Activated CD4-positive, alpha-beta T cell treated with anti-CD3 and anti-CD28 coated beads, Interleukin-2, amount 10 ng/mL, durations not matched to agents 7 days and 5 days (primary cell): ENCODE measurements around the gene SLC25A23. TPM values are rescaled to one million over a fixed set of nuclear protein-coding genes. Genes with fewer than 3 reads are reported as not detected.
"Not testable (repeated sequence)": the region's sequence is repeated elsewhere in the genome, so short reads cannot be mapped to it uniquely, and the experiment has no call there.

ENCODE experiments used
- CTCF ChIA-PET: fragments of 350-600 bp; sonication (Branson Sonifier 250); formaldehyde crosslinking; loops from one replicate; lab custom pipeline; 2021; ENCODE audit warnings: antibody characterized with exemption; lab: Charles Lee
- POLR2A ChIA-PET: fragments of 350-600 bp; sonication (Branson Sonifier 250); formaldehyde crosslinking; loops from one replicate; lab custom pipeline; 2021; ENCODE audit warnings: antibody characterized with exemption; lab: Charles Lee
- DNase-seq: peaks from one replicate; pipeline ENCODE4 v3.0.0-alpha.2; 2020
- H3K27ac Mint-ChIP-seq: one replicate; pipeline ENCODE4 v1.8.0; 2021; ENCODE audit warnings: mild to moderate bottlenecking, moderate library complexity, mixed read lengths
- H3K27me3 Mint-ChIP-seq: one replicate; pipeline ENCODE4 v1.8.0; 2021; ENCODE audit warnings: mixed read lengths
- H3K36me3 Mint-ChIP-seq: one replicate; pipeline ENCODE4 v1.8.0; 2021; ENCODE audit warnings: low read depth, mixed read lengths
- H3K4me1 Mint-ChIP-seq: one replicate; pipeline ENCODE4 v1.8.0; 2021; ENCODE audit warnings: mixed read lengths
- H3K4me3 Mint-ChIP-seq: one replicate; pipeline ENCODE4 v1.8.0; 2021; ENCODE audit warnings: mild to moderate bottlenecking, moderate library complexity, mixed read lengths
- H3K9me3 Mint-ChIP-seq: one replicate; pipeline ENCODE4 v1.8.0; 2021; ENCODE audit warnings: mixed read lengths
- total RNA-seq, 2 experiments: library from RNA; stranded (reverse); gene quantifications; one replicate each; pipeline ENCODE4 v1.2.3, GENCODE V29; 2021

Gene SLC25A23
- total RNA-seq, 2 experiments from 2014 or later = 19.4 to 24.8 TPM

GRCh38 chr19:6446452-6446851 lies 13.1 kb downstream of the SLC25A23 start:
- H3K4me3 Mint-ChIP-seq = no peak overlapping the region
- H3K9me3 Mint-ChIP-seq = no peaks in the 10 kb centered on the region
- CTCF ChIA-PET = no interaction called here
- DNase-seq = no peak
- peaks cover 1% of the 10 kb centered on the region for H3K36me3 Mint-ChIP-seq
- no peaks in the 10 kb centered on the region for H3K4me1 Mint-ChIP-seq
- POLR2A ChIA-PET = no interaction called here
- H3K27ac Mint-ChIP-seq = no peak overlapping the region
- H3K27me3 Mint-ChIP-seq = no peaks in the 10 kb centered on the region

- Mint-ChIP-seq H3K27me3 (no peaks in the 10 kb centered on the region), H3K36me3 (no peaks in the 10 kb centered on the region), H3K27ac (no peak overlapping the region), H3K9me3 (no peaks in the 10 kb centered on the region), H3K4me3 (no peak overlapping the region), H3K4me1 (no peaks in the 10 kb centered on the region)
- no peak for DNase-seq
- ChIA-PET POLR2A (no interaction called here), CTCF (no interaction called here)
Observed at GRCh38 chr19:6443986-6444385, 15.6 kb downstream of the SLC25A23 start.

- H3K4me1 Mint-ChIP-seq = no peaks in the 10 kb centered on the region
- no peak overlapping the region for H3K4me3 Mint-ChIP-seq
- POLR2A ChIA-PET = no interaction called here
- CTCF ChIA-PET = interaction anchor here (0.6 kb wide), 1 partner anchor 350 kb away, joined by 4 read pairs; no protein-coding TSS in a partner anchor
- H3K36me3 Mint-ChIP-seq = no peaks in the 10 kb centered on the region
- H3K27me3 Mint-ChIP-seq = no peaks in the 10 kb centered on the region
- no peaks in the 10 kb centered on the region for H3K9me3 Mint-ChIP-seq
- H3K27ac Mint-ChIP-seq = no peak overlapping the region
- no peak for DNase-seq
Observed at GRCh38 chr19:6442087-6442688, 17.4 kb downstream of the SLC25A23 start.

GRCh38 chr19:6440905-6441304 lies 18.7 kb downstream of the SLC25A23 start:
- H3K4me3 Mint-ChIP-seq = no peak overlapping the region
- POLR2A ChIA-PET = no interaction called here
- CTCF ChIA-PET = no interaction called here
- no peak overlapping the region for H3K27ac Mint-ChIP-seq
- no peaks in the 10 kb centered on the region for H3K27me3 Mint-ChIP-seq
- peaks cover 2% of the 10 kb centered on the region for H3K4me1 Mint-ChIP-seq
- DNase-seq = no peak
- H3K36me3 Mint-ChIP-seq = no peaks in the 10 kb centered on the region
- H3K9me3 Mint-ChIP-seq = no peaks in the 10 kb centered on the region

- DNase-seq = no peak
- ChIA-PET POLR2A (no interaction called here), CTCF (no interaction called here)
- H3K27me3 Mint-ChIP-seq = no peaks in the 10 kb centered on the region
- H3K27ac Mint-ChIP-seq = no peak overlapping the region
- H3K9me3 Mint-ChIP-seq = no peaks in the 10 kb centered on the region
- peaks cover 4% of the 10 kb centered on the region for H3K4me1 Mint-ChIP-seq
- H3K4me3 Mint-ChIP-seq = no peak overlapping the region
- no peaks in the 10 kb centered on the region for H3K36me3 Mint-ChIP-seq
Observed at GRCh38 chr19:6439743-6440142, 19.8 kb downstream of the SLC25A23 start.

- no peaks in the 10 kb centered on the region for H3K36me3 Mint-ChIP-seq
- ChIA-PET POLR2A (no interaction called here), CTCF (no interaction called here)
- H3K4me1 Mint-ChIP-seq = peaks cover 14% of the 10 kb centered on the region
- no peak for DNase-seq
- no peak within 1 kb of the TSS for H3K27ac Mint-ChIP-seq
- H3K27me3 Mint-ChIP-seq = no peaks in the 10 kb centered on the region
- no peak within 1 kb of the TSS for H3K4me3 Mint-ChIP-seq
- no peaks in the 10 kb centered on the region for H3K9me3 Mint-ChIP-seq
Observed at GRCh38 chr19:6433663-6434062, 25.9 kb downstream of the SLC25A23 start, which contains the start of gene SLC25A41. Gene SLC25A41, minus strand, starts transcription at chr19:6433763. Its CDS starts 70 bp downstream, at chr19:6433693.

- DNase-seq = no peak
- H3K4me1 Mint-ChIP-seq = peaks cover 14% of the 10 kb centered on the region
- no peaks in the 10 kb centered on the region for H3K36me3 Mint-ChIP-seq
- ChIA-PET POLR2A (no interaction called here), CTCF (no interaction called here)
- no peaks in the 10 kb centered on the region for H3K27me3 Mint-ChIP-seq
- H3K4me3 Mint-ChIP-seq = no peak overlapping the region
- H3K9me3 Mint-ChIP-seq = no peaks in the 10 kb centered on the region
- H3K27ac Mint-ChIP-seq = no peak overlapping the region
Observed at GRCh38 chr19:6433165-6433564, 26.4 kb downstream of the SLC25A23 start.

GRCh38 chr19:6431891-6432290 lies 27.7 kb downstream of the SLC25A23 start:
- peaks cover 14% of the 10 kb centered on the region for H3K4me1 Mint-ChIP-seq
- H3K27me3 Mint-ChIP-seq = no peaks in the 10 kb centered on the region
- no peaks in the 10 kb centered on the region for H3K9me3 Mint-ChIP-seq
- H3K27ac Mint-ChIP-seq = no peak overlapping the region
- no peak overlapping the region for H3K4me3 Mint-ChIP-seq
- no peak for DNase-seq
- H3K36me3 Mint-ChIP-seq = no peaks in the 10 kb centered on the region
- CTCF ChIA-PET = no interaction called here
- POLR2A ChIA-PET = no interaction called here

- no peak for DNase-seq
- H3K27ac Mint-ChIP-seq = no peak overlapping the region
- H3K9me3 Mint-ChIP-seq = no peaks in the 10 kb centered on the region
- H3K27me3 Mint-ChIP-seq = no peaks in the 10 kb centered on the region
- peaks cover 4% of the 10 kb centered on the region for H3K36me3 Mint-ChIP-seq
- ChIA-PET CTCF (interaction anchor here (0.8 kb wide), 1 partner anchor 8 kb away, joined by 3 read pairs; no protein-coding TSS in a partner anchor), POLR2A (no interaction called here)
- H3K4me1 Mint-ChIP-seq = peaks cover 22% of the 10 kb centered on the region
- peak overlapping the region; percentile 42 for H3K4me3 Mint-ChIP-seq
Observed at GRCh38 chr19:6429419-6430221, 30.0 kb downstream of the SLC25A23 start.

GRCh38 chr19:6428692-6429418 lies 30.7 kb downstream of the SLC25A23 start:
- H3K4me1 Mint-ChIP-seq = peaks cover 22% of the 10 kb centered on the region
- H3K27me3 Mint-ChIP-seq, H3K9me3 Mint-ChIP-seq, POLR2A ChIA-PET, H3K36me3 Mint-ChIP-seq, H3K27ac Mint-ChIP-seq, H3K4me3 Mint-ChIP-seq, DNase-seq: not testable (repeated sequence)
- CTCF ChIA-PET = interaction anchor here (0.8 kb wide), 1 partner anchor 9 kb away, joined by 3 read pairs; no protein-coding TSS in a partner anchor

- Mint-ChIP-seq H3K36me3 (peaks cover 10% of the 10 kb centered on the region), H3K4me3 (no peak overlapping the region), H3K4me1 (peaks cover 35% of the 10 kb centered on the region), H3K27me3 (no peaks in the 10 kb centered on the region), H3K27ac (no peak overlapping the region), H3K9me3 (no peaks in the 10 kb centered on the region)
- ChIA-PET CTCF (no interaction called here), POLR2A (no interaction called here)
- DNase-seq = no peak
Observed at GRCh38 chr19:6427131-6427530, 32.5 kb downstream of the SLC25A23 start.

GRCh38 chr19:6425732-6426620 lies 33.6 kb downstream of the SLC25A23 start:
- Mint-ChIP-seq H3K36me3 (peaks cover 13% of the 10 kb centered on the region), H3K27ac (peak overlapping the region; percentile 94), H3K4me3 (peak overlapping the region; percentile 73), H3K4me1 (peaks cover 41% of the 10 kb centered on the region), H3K27me3 (no peaks in the 10 kb centered on the region), H3K9me3 (no peaks in the 10 kb centered on the region)
- ChIA-PET CTCF (interaction anchor here (0.6 to 1.1 kb wide), 8 partner anchors 22 to 1230 kb away, joined by 3 to 4 read pairs (median 3); partner anchors contain the start of gene GTF2F1), POLR2A (no interaction called here)
- no peak for DNase-seq
